T-cell (primary cell): Measurements from ENCODE around the gene TRPC4AP. TPM values are rescaled to one million over a fixed set of nuclear protein-coding genes. Genes with fewer than 3 reads are reported as not detected.

Source experiments
- ATAC-seq, 4 experiments: fragments of 200-7000 bp in 3 of 4; fragments of 150-1000 bp in 1 of 4; cut with Tn5 transposase; replicated peaks in 1 of 4; 1 replicate in 3 of 4; 2 replicates in 1 of 4; pipeline ENCODE4 v1.10.0; 2021; ENCODE audit warnings: moderate library complexity in 3 of 4, mild to moderate bottlenecking in 2 of 4, moderate number of reproducible peaks in 1 of 4
- CTCF ChIA-PET, 2 donors: fragments of 300-600 bp; sonication (Branson Sonifier 250); formaldehyde crosslinking; loops; one replicate each; lab custom pipeline; 2022; ENCODE audit warnings: antibody characterized with exemption in 2 of 2; lab: Charles Lee
- POLR2A ChIA-PET, 2 donors: fragments of 300-600 bp; sonication (Branson Sonifier 250); formaldehyde crosslinking; loops; one replicate each; lab custom pipeline; 2022; ENCODE audit warnings: antibody characterized with exemption in 2 of 2; lab: Charles Lee
- DNase-seq, 35 experiments: peaks; one replicate each; pipeline versions ENCODE4 v3.0.0 to v3.0.0-alpha.2; 2013 to 2023
- H3K27ac ChIP-seq: one replicate; pipeline ENCODE4 v1.5.1; 2013; ENCODE audit warnings: low read length
- H3K27me3 ChIP-seq, 2 experiments: replicated peaks in 1 of 2; 1 replicate in 1 of 2; 2 replicates in 1 of 2; pipeline versions ENCODE4 v1.6.1 to v1.7.0; 2013; ENCODE audit warnings: low read length in 1 of 2, mixed read lengths in 1 of 2; ENCODE audit not compliant: control insufficient read depth in 2 of 2, insufficient read depth in 2 of 2; ENCODE audit errors: extremely low read depth in 1 of 2
- H3K36me3 ChIP-seq, 2 donors: 1 replicate in 1 of 2; 2 replicates in 1 of 2; pipeline versions ENCODE4 v1.6.1 to v1.7.0; 2013; ENCODE audit warnings: low read length in 1 of 2; ENCODE audit not compliant: control insufficient read depth in 2 of 2, insufficient read depth in 1 of 2; ENCODE audit errors: extremely low read depth in 1 of 2
- H3K4me1 ChIP-seq, 2 experiments: 1 replicate in 1 of 2; 2 replicates in 1 of 2; pipeline versions ENCODE4 v1.6.1 to v1.7.0; 2013; ENCODE audit warnings: low read length in 2 of 2, mixed read lengths in 1 of 2; ENCODE audit not compliant: insufficient read depth in 2 of 2, control insufficient read depth in 1 of 2; ENCODE audit errors: extremely low read depth in 1 of 2
- H3K4me3 ChIP-seq, 2 donors: 1 replicate in 1 of 2; 2 replicates in 1 of 2; pipeline versions ENCODE4 v1.5.1 to v1.7.0; 2013; ENCODE audit warnings: mild to moderate bottlenecking in 2 of 2, low read length in 1 of 2, moderate library complexity in 1 of 2; ENCODE audit not compliant: control insufficient read depth in 1 of 2; ENCODE audit errors: extremely low read depth in 1 of 2
- H3K9me3 ChIP-seq: 2 replicates; pipeline ENCODE4 v1.7.0; 2013
- H3K27ac Mint-ChIP-seq, 2 donors: one replicate each; pipeline ENCODE4 v1.8.0; 2020 to 2021; ENCODE audit warnings: mild to moderate bottlenecking in 2 of 2, mixed read lengths in 2 of 2
- H3K27me3 Mint-ChIP-seq, 2 donors: one replicate each; pipeline ENCODE4 v1.8.0; 2021 to 2022; ENCODE audit warnings: mixed read lengths in 2 of 2
- H3K36me3 Mint-ChIP-seq: one replicate; pipeline ENCODE4 v1.8.0; 2021; ENCODE audit warnings: mixed read lengths
- H3K4me1 Mint-ChIP-seq, 3 donors: one replicate each; pipeline ENCODE4 v1.8.0; 2020 to 2022; ENCODE audit warnings: mixed read lengths in 3 of 3, mild to moderate bottlenecking in 1 of 3
- H3K4me3 Mint-ChIP-seq, 3 donors: one replicate each; pipeline ENCODE4 v1.8.0; 2020 to 2022; ENCODE audit warnings: mild to moderate bottlenecking in 3 of 3, mixed read lengths in 3 of 3, moderate library complexity in 3 of 3
- H3K9me3 Mint-ChIP-seq, 3 donors: one replicate each; pipeline ENCODE4 v1.8.0; 2020 to 2022; ENCODE audit warnings: mixed read lengths in 3 of 3
- WGBS: methylation state at CpG from one replicate; pipeline ENCODE4 v1.1.5; 2013; ENCODE audit warnings: missing lambda C conversion rate; ENCODE audit not compliant: insufficient coverage; 5-methylcytosine and 5-hydroxymethylcytosine counted together
- total RNA-seq, 35 experiments: library from RNA in 6 of 35; stranded (reverse) in 6 of 35; fragments of 120-200 nt in 1 of 35; gene quantifications; one replicate each; pipeline versions ENCODE4 v1.2.1 to v1.2.4 and lab custom pipeline; 2013 to 2026

The TRPC4AP gene
- total RNA-seq, 5 donors from 2014 or later (not counting 1 experiment from before 2014, with no cell fraction given) = 56.3 to 65.5 (median 63.5) TPM

DNA sequence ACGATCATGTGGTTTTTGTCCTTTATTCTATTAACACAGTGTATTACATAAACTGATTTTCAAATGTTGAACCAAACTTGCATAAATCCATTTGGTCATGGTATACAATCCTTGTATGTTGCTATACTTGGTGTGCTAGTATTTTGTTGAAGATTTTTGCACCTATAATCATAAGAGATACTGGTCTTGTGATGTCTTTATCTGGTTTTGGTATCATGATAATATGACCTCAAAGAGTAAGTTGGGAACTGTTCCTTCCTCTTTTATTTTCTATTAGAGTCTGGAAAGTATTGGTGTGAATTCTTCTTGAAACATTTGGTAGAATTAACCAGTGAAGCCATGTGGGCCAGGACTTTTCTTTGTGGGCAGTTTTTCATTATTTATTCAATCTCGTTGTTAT is 65.3 kb downstream of the TRPC4AP start:
- H3K27me3 Mint-ChIP-seq = no peaks in the 10 kb centered on the region
- no peak overlapping the region for H3K27ac Mint-ChIP-seq
- H3K27me3 ChIP-seq = no peaks in the 10 kb centered on the region
- H3K9me3 ChIP-seq = no peaks in the 10 kb centered on the region
- H3K4me3 Mint-ChIP-seq = no peak overlapping the region
- H3K4me3 ChIP-seq = no peak overlapping the region
- peaks cover 41% of the 10 kb centered on the region for H3K36me3 Mint-ChIP-seq
- no peak for DNase-seq
- ChIA-PET POLR2A (no interaction called here), CTCF (interaction anchor here (0.5 to 0.6 kb wide), 2 partner anchors 53 to 889 kb away, joined by 3 read pairs; no protein-coding TSS in a partner anchor)
- no peaks in the 10 kb centered on the region for H3K4me1 ChIP-seq
- H3K36me3 ChIP-seq = peaks cover 2 to 58% of the 10 kb centered on the region in 2 donors
- H3K9me3 Mint-ChIP-seq = no peaks in the 10 kb centered on the region
- no peaks in the 10 kb centered on the region for H3K4me1 Mint-ChIP-seq
- no CpG with 5 or more reads among the region's 2 CpGs for WGBS
- no peak overlapping the region for H3K27ac ChIP-seq
- ATAC-seq = no peak

- DNase-seq (no peak), ATAC-seq (no peak)
- Histone ChIP-seq H3K9me3 (no peaks in the 10 kb centered on the region), H3K27ac (no peak overlapping the region), H3K4me1 (no peaks in the 10 kb centered on the region), H3K36me3 (peaks cover 9 to 57% of the 10 kb centered on the region in 2 donors), H3K27me3 (no peaks in the 10 kb centered on the region), H3K4me3 (no peak overlapping the region)
- H3K36me3 Mint-ChIP-seq = peaks cover 35% of the 10 kb centered on the region
- H3K27ac Mint-ChIP-seq = no peak overlapping the region
- no peaks in the 10 kb centered on the region for H3K9me3 Mint-ChIP-seq
- no peaks in the 10 kb centered on the region for H3K27me3 Mint-ChIP-seq
- no CpG with 5 or more reads among the region's 3 CpGs for WGBS
- ChIA-PET CTCF (no interaction called here), POLR2A (no interaction called here)
- H3K4me1 Mint-ChIP-seq = no peaks in the 10 kb centered on the region
- no peak overlapping the region for H3K4me3 Mint-ChIP-seq
Observed at GRCh38 chr20:35025116-35025515, 67.5 kb downstream of the TRPC4AP start.

GRCh38 chr20:35023624-35024023 is 69.0 kb downstream of the TRPC4AP start:
- Mint-ChIP-seq H3K36me3 (peaks cover 34% of the 10 kb centered on the region), H3K4me1 (no peaks in the 10 kb centered on the region), H3K4me3 (no peak overlapping the region), H3K27me3 (no peaks in the 10 kb centered on the region), H3K27ac (no peak overlapping the region), H3K9me3 (no peaks in the 10 kb centered on the region)
- no peak for DNase-seq
- no peaks in the 10 kb centered on the region for H3K27me3 ChIP-seq
- H3K36me3 ChIP-seq = peaks cover 14 to 64% of the 10 kb centered on the region in 2 donors
- no peak overlapping the region for H3K27ac ChIP-seq
- no peak overlapping the region for H3K4me3 ChIP-seq
- ChIA-PET CTCF (no interaction called here), POLR2A (interaction anchor here (0.5 to 0.7 kb wide), 3 partner anchors 18 to 387 kb away, joined by 3 to 10 read pairs (median 3); no protein-coding TSS in a partner anchor)
- WGBS = 100% methylated on average over 4 of the region's 7 CpGs
- no peaks in the 10 kb centered on the region for H3K4me1 ChIP-seq
- ATAC-seq = no peak
- H3K9me3 ChIP-seq = no peaks in the 10 kb centered on the region

- WGBS = no CpG with 5 or more reads among the region's 1 CpG
- ChIA-PET POLR2A (no interaction called here), CTCF (no interaction called here)
- Histone ChIP-seq H3K4me1 (no peaks in the 10 kb centered on the region), H3K4me3 (no peak overlapping the region), H3K27me3 (no peaks in the 10 kb centered on the region), H3K27ac (no peak overlapping the region), H3K9me3 (no peaks in the 10 kb centered on the region), H3K36me3 (peaks cover 14 to 76% of the 10 kb centered on the region in 2 donors)
- peaks cover 32% of the 10 kb centered on the region for H3K36me3 Mint-ChIP-seq
- H3K27me3 Mint-ChIP-seq = no peaks in the 10 kb centered on the region
- H3K9me3 Mint-ChIP-seq = no peaks in the 10 kb centered on the region
- H3K4me3 Mint-ChIP-seq = no peak overlapping the region
- no peaks in the 10 kb centered on the region for H3K4me1 Mint-ChIP-seq
- H3K27ac Mint-ChIP-seq = no peak overlapping the region
- no peak for ATAC-seq
- DNase-seq = no peak
Observed at GRCh38 chr20:35021831-35022230, 70.8 kb downstream of the TRPC4AP start.

- DNase-seq = no peak
Observed at GRCh38 chr20:35021063-35021462, 71.5 kb downstream of the TRPC4AP start.

GRCh38 chr20:35020108-35020928 is 72.3 kb downstream of the TRPC4AP start:
- no peaks in the 10 kb centered on the region for H3K4me1 ChIP-seq
- Mint-ChIP-seq H3K4me1 (no peaks in the 10 kb centered on the region), H3K27ac (peak overlapping the region; percentile 5 to 20), H3K27me3 (no peaks in the 10 kb centered on the region), H3K4me3 (no peak overlapping the region), H3K9me3 (no peaks in the 10 kb centered on the region), H3K36me3 (peaks cover 36% of the 10 kb centered on the region)
- no peak overlapping the region for H3K27ac ChIP-seq
- CTCF ChIA-PET = no interaction called here
- 94% methylated on average over 6 of the region's 8 CpGs for WGBS
- H3K27me3 ChIP-seq = no peaks in the 10 kb centered on the region
- H3K36me3 ChIP-seq = peaks cover 18 to 86% of the 10 kb centered on the region in 2 donors
- no peaks in the 10 kb centered on the region for H3K9me3 ChIP-seq
- H3K4me3 ChIP-seq = no peak overlapping the region
- DNase-seq (no peak), ATAC-seq (no peak)
- POLR2A ChIA-PET = no interaction called here

More at GRCh38 chr20:35021063-35021462, 71.5 kb downstream of the TRPC4AP start:
- Histone ChIP-seq H3K27me3 (no peaks in the 10 kb centered on the region), H3K27ac (no peak overlapping the region), H3K4me3 (no peak overlapping the region), H3K36me3 (peaks cover 14 to 84% of the 10 kb centered on the region in 2 donors), H3K9me3 (no peaks in the 10 kb centered on the region), H3K4me1 (no peaks in the 10 kb centered on the region)
- Mint-ChIP-seq H3K27ac (no peak overlapping the region), H3K9me3 (no peaks in the 10 kb centered on the region), H3K36me3 (peaks cover 35% of the 10 kb centered on the region), H3K4me1 (no peaks in the 10 kb centered on the region), H3K27me3 (no peaks in the 10 kb centered on the region), H3K4me3 (no peak overlapping the region)
- ChIA-PET CTCF (no interaction called here), POLR2A (no interaction called here)
- 98% methylated on average over 12 of the region's 12 CpGs for WGBS
- no peak for ATAC-seq
